ENCODE data around the gene RIC8B. TPM values are rescaled to one million over a fixed set of nuclear protein-coding genes. Genes with fewer than 3 reads are reported as not detected.
A peak's percentile ranks its signal among the peaks of the same experiment; 100 is the strongest.

Gene RIC8B
- total RNA-seq, 1 donor from 2014 or later: 5.8 TPM

DNA sequence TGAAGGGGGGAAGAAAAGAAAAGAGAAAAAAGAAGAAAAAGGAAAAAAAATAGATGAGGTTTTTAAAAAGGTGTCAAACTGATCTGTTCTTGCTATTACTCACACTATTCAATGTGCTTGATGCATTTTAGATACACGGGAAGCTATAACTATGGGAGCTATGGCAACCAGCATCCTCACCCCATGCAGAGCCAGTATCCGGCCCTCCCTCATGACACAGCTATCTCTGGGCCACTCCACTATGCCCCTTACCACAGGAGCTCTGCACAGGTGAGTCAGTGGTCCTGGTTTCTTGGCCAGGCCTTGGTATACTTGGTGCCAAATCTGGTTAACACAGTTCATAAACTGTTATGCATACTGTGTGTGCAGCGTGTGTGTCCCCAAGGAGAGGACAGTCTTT lies 24.0 kb upstream of the RIC8B start:
- POLR2A ChIA-PET: no interaction called here
- CTCF ChIA-PET: no interaction called here
- H3K27ac Mint-ChIP-seq: no peak overlapping the region
- H3K4me3 Mint-ChIP-seq: no peak overlapping the region
- no peaks in the 10 kb centered on the region for H3K36me3 Mint-ChIP-seq (ENCODE audit: low read depth)
- ATAC-seq (ENCODE audit: low read depth) (no peak), DNase-seq (no peak)
- TF ChIP-seq, protein P1, sequence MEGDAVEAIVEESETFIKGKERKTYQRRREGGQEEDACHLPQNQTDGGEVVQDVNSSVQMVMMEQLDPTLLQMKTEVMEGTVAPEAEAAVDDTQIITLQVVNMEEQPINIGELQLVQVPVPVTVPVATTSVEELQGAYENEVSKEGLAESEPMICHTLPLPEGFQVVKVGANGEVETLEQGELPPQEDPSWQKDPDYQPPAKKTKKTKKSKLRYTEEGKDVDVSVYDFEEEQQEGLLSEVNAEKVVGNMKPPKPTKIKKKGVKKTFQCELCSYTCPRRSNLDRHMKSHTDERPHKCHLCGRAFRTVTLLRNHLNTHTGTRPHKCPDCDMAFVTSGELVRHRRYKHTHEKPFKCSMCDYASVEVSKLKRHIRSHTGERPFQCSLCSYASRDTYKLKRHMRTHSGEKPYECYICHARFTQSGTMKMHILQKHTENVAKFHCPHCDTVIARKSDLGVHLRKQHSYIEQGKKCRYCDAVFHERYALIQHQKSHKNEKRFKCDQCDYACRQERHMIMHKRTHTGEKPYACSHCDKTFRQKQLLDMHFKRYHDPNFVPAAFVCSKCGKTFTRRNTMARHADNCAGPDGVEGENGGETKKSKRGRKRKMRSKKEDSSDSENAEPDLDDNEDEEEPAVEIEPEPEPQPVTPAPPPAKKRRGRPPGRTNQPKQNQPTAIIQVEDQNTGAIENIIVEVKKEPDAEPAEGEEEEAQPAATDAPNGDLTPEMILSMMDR (IDR thresholded peaks at IDR 0.05): no peak
- H3K4me1 Mint-ChIP-seq: peaks cover 29% of the 10 kb centered on the region
- no peaks in the 10 kb centered on the region for H3K9me3 Mint-ChIP-seq
- intact Hi-C loops (cut with micrococcal nuclease): no loop called here
- H3K27me3 Mint-ChIP-seq: no peaks in the 10 kb centered on the region

DNA sequence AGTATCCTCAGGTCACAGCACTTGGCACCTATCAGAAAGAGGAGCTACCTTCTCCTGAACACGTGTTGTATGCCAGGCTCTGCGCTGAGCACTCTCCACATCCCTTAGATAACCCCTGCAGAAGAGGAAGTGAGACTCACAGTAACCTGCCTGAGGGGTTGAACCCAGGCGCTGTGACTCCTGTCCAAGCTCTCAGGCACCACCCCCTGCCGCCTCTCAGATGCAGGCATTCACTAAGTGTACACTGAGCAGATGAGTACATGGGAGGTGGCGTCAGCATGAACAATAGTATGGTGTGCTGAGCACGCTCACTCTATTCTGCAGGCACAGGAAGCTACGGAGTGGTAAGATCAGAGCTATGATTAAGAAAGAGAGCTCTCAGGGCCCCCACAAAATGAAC lies 21.0 kb upstream of the RIC8B start:
- ATAC-seq (ENCODE audit: low read depth): peak; percentile 99
- H3K27ac Mint-ChIP-seq: no peak overlapping the region
- intact Hi-C loops (cut with micrococcal nuclease): loop anchor here (2.0 kb wide), 1 partner anchor 21 kb away; the partner anchor contains the start of gene RIC8B

DNA sequence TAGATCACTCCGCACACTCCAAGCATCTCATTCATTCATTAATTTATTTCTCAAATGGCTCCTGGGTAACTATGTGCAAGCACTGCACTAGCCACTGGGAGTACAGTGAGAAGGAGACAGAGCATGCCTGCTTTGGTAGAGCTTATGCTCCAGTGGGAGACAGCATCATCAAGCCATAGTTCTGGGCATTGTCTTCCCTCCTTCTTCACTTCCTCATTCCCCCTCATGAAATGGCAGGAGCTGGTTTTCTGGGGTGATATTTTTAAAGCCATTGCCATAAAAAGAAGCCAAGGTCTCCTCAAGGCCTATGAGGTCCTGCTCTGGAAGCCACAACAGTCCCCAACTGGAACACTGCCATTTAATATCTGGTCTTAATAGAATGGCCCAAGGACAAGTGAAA lies 20.2 kb upstream of the RIC8B start:
- POLR2A ChIA-PET: no interaction called here
- H3K27ac Mint-ChIP-seq: no peak overlapping the region
- no peaks in the 10 kb centered on the region for H3K27me3 Mint-ChIP-seq
- peaks cover 22% of the 10 kb centered on the region for H3K4me1 Mint-ChIP-seq
- no peaks in the 10 kb centered on the region for H3K36me3 Mint-ChIP-seq (ENCODE audit: low read depth)
- H3K4me3 Mint-ChIP-seq: no peak overlapping the region
- H3K9me3 Mint-ChIP-seq: no peaks in the 10 kb centered on the region
- intact Hi-C loops (cut with micrococcal nuclease): no loop called here
- ATAC-seq (ENCODE audit: low read depth) (no peak), DNase-seq (no peak)
- CTCF ChIA-PET: no interaction called here
- TF ChIP-seq, protein P1 (IDR thresholded peaks at IDR 0.05): no peak

More for the DNA sequence above, 21.0 kb upstream of the RIC8B start:
- ChIA-PET POLR2A (no interaction called here), CTCF (no interaction called here)
- peak; percentile 33 for DNase-seq
- Mint-ChIP-seq H3K4me1 (peaks cover 18% of the 10 kb centered on the region), H3K36me3 (ENCODE audit: low read depth) (no peaks in the 10 kb centered on the region), H3K9me3 (no peaks in the 10 kb centered on the region), H3K27me3 (no peaks in the 10 kb centered on the region), H3K4me3 (peak overlapping the region; percentile 25)
- TF ChIP-seq, protein P1 (IDR thresholded peaks at IDR 0.05): no peak

GRCh38 chr12:106757623-106758348 lies 16.7 kb upstream of the RIC8B start:
- Mint-ChIP-seq H3K4me3 (no peak overlapping the region), H3K27ac (peak overlapping the region; percentile 46), H3K27me3 (no peaks in the 10 kb centered on the region), H3K9me3 (no peaks in the 10 kb centered on the region), H3K36me3 (ENCODE audit: low read depth) (no peaks in the 10 kb centered on the region), H3K4me1 (peaks cover 41% of the 10 kb centered on the region)
- ATAC-seq (ENCODE audit: low read depth): no peak
- POLR2A ChIA-PET: no interaction called here
- no peak for DNase-seq
- TF ChIP-seq, protein P1 (IDR thresholded peaks at IDR 0.05): no peak
- CTCF ChIA-PET: no interaction called here
- intact Hi-C loops (cut with micrococcal nuclease): no loop called here

DNA sequence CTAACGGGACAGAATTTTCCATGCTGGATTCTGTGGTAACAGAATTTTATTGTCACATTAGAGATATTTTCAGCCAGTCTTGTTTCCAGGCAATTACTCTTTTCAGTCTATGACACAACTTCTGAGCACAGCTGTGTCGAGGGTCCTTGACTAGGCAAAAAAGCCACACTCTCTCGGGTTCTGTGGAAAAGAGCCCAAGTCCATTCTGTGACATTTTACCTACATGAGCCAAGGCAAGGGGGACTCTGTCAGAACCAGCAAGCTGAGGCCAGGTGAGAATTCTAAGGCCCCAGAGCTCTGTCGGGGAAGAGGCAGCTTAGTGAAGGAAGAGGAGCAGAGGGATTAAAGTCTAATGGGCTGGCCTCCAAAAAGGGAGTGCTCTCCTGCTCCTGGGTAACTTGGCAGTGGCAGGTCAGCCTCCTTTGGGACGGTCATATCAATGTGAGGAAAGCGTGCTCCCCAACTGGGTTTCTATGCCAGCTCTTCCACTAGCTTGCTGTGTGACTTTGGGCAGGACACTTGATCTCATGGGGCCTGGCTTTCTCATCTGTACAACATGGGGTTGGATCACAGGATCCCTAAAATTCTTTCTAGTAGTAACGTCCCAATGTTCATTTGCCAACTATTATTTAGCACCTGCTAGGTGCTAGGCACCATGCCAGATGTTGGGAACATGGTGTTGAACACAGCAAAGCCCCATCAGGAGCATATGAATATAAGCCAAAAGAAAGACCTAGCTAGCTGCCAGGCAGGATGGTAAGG lies 16.0 kb upstream of the RIC8B start:
- CTCF ChIA-PET: no interaction called here
- Mint-ChIP-seq H3K27ac (no peak overlapping the region), H3K4me3 (no peak overlapping the region), H3K27me3 (no peaks in the 10 kb centered on the region), H3K9me3 (no peaks in the 10 kb centered on the region), H3K36me3 (ENCODE audit: low read depth) (no peaks in the 10 kb centered on the region), H3K4me1 (peaks cover 34% of the 10 kb centered on the region)
- TF ChIP-seq, protein P1 (IDR thresholded peaks at IDR 0.05): no peak
- intact Hi-C loops (cut with micrococcal nuclease): no loop called here
- DNase-seq (no peak), ATAC-seq (ENCODE audit: low read depth) (no peak)
- POLR2A ChIA-PET: no interaction called here
